Kidney (tissue), 14 donors: ENCODE data around the gene KATNAL1. TPM values are rescaled to one million over a fixed set of nuclear protein-coding genes. Genes with fewer than 3 reads are reported as not detected.

ENCODE experiments used
- DNase-seq, 5 donors: peaks; one replicate each; pipeline ENCODE4 v3.0.0-alpha.2; 2013 to 2020
- FAIRE-seq: peaks from 2 replicates; lab custom pipeline; 2012; peaks lifted over from hg19 to GRCh38; lab: Jason Lieb, UNC
- H3K27ac ChIP-seq, 2 donors: one replicate each; pipeline ENCODE4 v1.7.0; 2013; ENCODE audit warnings: low read depth in 2 of 2, low read length in 2 of 2, inconsistent platforms in 1 of 2
- H3K27me3 ChIP-seq: one replicate; pipeline ENCODE4 v1.7.1; 2013; ENCODE audit warnings: low read length, inconsistent platforms; ENCODE audit not compliant: control insufficient read depth, insufficient read depth
- H3K36me3 ChIP-seq, 3 donors: one replicate each; pipeline versions ENCODE4 v1.7.0 to v1.7.1; 2013; ENCODE audit warnings: low read length in 3 of 3, control low read depth in 1 of 3, inconsistent platforms in 1 of 3; ENCODE audit not compliant: insufficient read depth in 3 of 3, control insufficient read depth in 2 of 3
- H3K4me1 ChIP-seq, 3 donors: one replicate each; pipeline versions ENCODE4 v1.7.0 to v1.7.1; 2013; ENCODE audit warnings: low read length in 3 of 3, inconsistent platforms in 1 of 3, low read depth in 1 of 3; ENCODE audit not compliant: control insufficient read depth in 2 of 3, insufficient read depth in 2 of 3
- H3K4me3 ChIP-seq, 3 donors: one replicate each; pipeline versions ENCODE4 v1.7.0 to v1.8.1; 2013; ENCODE audit warnings: low read length in 3 of 3, control low read depth in 1 of 3, inconsistent platforms in 1 of 3
- H3K9ac ChIP-seq, 3 donors: one replicate each; pipeline versions ENCODE4 v1.7.0 to v1.7.1; 2013; ENCODE audit warnings: low read length in 3 of 3, control low read depth in 1 of 3, inconsistent platforms in 1 of 3
- H3K9me3 ChIP-seq, 3 donors: one replicate each; pipeline versions ENCODE4 v1.7.0 to v1.7.1; 2013; ENCODE audit warnings: low read length in 3 of 3, control low read depth in 1 of 3, inconsistent platforms in 1 of 3; ENCODE audit not compliant: control insufficient read depth in 2 of 3, insufficient read depth in 1 of 3
- intact Hi-C: fragments of 100-400 bp; cut with DNase I; formaldehyde crosslinking; loops from one replicate; pipeline ENCODE4 v1.11.1; 2022
- polyA plus RNA-seq: library from polyadenylated mRNA; stranded (reverse); fragments of 350-450 nt; fragmentation: Illumina TruSeq; extraction: RNeasy Lipid Tissue Mini Kit (QIAGEN cat#74804); gene quantifications from one replicate; pipeline ENCODE4 v1.2.3, GENCODE V29; 2014; ENCODE audit warnings: low read depth, low replicate concordance; ENCODE audit not compliant: insufficient read depth
- total RNA-seq: library from RNA; stranded (reverse); fragmentation: NEBNext Ultra II Directional; extraction: Animal tissue kit (Norgen Biotek cat#: 25700); gene quantifications from one replicate; pipeline ENCODE4 v1.2.1, GENCODE V29; 2021
- TF ChIP-seq, protein P1 (sequence below): IDR thresholded peaks from 3 replicates; pipeline ENCODE4 v1.5.1; 2012; ENCODE audit warnings: mild to moderate bottlenecking, moderate library complexity, borderline replicate concordance; ENCODE audit not compliant: insufficient read depth; ENCODE audit errors: extremely low read depth
- donor health status: control.
- donor health status: control.
- donor health status: control.
- donor health status: control.
- donor health status: control.
- donor health status: DM: yes; HTN: yes; CAD: no.
- donor health status: Normal renal cell carcinoma (clear cell type).

KATNAL1 gene
- total and polyA plus RNA-seq, 2 donors from 2014 or later: 2.5 to 21.8 TPM

DNA sequence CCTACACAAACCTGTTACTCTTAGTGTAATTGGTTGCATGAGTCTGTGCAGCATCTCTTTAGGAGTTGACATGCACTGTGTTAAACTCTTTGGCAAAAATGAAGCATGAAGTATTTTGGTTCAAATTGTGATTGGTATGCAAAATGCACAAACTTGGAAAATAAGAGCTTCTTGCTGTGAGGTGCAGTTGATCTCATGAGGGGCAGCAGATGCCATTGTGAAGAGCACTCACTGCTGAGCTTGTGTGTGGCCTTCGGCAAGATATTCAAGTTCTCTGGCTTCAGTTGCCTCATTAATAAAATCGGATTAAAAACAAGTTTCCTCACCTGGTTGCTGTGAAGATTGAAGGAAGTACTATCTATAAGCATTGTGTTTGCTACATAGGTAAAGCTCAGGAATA is 142.3 kb downstream of the KATNAL1 start:
- Histone ChIP-seq H3K9me3 (no peaks in the 10 kb centered on the region), H3K27ac (no peak overlapping the region), H3K36me3 (no peaks in the 10 kb centered on the region), H3K4me3 (no peak overlapping the region), H3K9ac (no peak overlapping the region), H3K27me3 (no peaks in the 10 kb centered on the region), H3K4me1 (no peaks in the 10 kb centered on the region)
- TF ChIP-seq, protein P1, sequence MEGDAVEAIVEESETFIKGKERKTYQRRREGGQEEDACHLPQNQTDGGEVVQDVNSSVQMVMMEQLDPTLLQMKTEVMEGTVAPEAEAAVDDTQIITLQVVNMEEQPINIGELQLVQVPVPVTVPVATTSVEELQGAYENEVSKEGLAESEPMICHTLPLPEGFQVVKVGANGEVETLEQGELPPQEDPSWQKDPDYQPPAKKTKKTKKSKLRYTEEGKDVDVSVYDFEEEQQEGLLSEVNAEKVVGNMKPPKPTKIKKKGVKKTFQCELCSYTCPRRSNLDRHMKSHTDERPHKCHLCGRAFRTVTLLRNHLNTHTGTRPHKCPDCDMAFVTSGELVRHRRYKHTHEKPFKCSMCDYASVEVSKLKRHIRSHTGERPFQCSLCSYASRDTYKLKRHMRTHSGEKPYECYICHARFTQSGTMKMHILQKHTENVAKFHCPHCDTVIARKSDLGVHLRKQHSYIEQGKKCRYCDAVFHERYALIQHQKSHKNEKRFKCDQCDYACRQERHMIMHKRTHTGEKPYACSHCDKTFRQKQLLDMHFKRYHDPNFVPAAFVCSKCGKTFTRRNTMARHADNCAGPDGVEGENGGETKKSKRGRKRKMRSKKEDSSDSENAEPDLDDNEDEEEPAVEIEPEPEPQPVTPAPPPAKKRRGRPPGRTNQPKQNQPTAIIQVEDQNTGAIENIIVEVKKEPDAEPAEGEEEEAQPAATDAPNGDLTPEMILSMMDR: no peak
- FAIRE-seq (no peak), DNase-seq (no peak)
- intact Hi-C loops: no loop called here

DNA sequence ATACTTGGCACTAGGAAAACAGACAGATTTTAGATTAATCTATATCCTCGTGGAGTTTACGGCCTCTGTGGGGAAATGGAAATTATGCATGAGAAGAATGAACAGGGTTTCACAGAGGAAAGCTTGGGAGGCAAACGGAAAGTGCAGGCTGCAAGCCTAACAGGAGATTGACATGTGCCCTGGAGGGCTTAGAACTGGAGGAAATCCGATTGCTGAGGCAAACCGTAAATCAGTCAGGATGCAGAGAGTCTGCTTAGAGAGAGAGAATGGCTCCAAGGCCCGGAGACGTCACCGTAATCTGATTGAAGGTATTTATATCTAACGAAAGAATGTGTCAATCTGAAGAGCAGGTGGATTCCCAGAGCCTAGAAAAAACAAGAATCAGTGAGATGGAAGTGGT is 143.2 kb downstream of the KATNAL1 start:
- H3K36me3 ChIP-seq: no peaks in the 10 kb centered on the region
- FAIRE-seq (no peak), DNase-seq (no peak)
- no peak overlapping the region for H3K27ac ChIP-seq
- H3K27me3 ChIP-seq: no peaks in the 10 kb centered on the region
- intact Hi-C loops: no loop called here
- TF ChIP-seq, protein P1: no peak
- H3K4me1 ChIP-seq: no peaks in the 10 kb centered on the region
- H3K9me3 ChIP-seq: no peaks in the 10 kb centered on the region
- no peak overlapping the region for H3K4me3 ChIP-seq
- H3K9ac ChIP-seq: no peak overlapping the region

DNA sequence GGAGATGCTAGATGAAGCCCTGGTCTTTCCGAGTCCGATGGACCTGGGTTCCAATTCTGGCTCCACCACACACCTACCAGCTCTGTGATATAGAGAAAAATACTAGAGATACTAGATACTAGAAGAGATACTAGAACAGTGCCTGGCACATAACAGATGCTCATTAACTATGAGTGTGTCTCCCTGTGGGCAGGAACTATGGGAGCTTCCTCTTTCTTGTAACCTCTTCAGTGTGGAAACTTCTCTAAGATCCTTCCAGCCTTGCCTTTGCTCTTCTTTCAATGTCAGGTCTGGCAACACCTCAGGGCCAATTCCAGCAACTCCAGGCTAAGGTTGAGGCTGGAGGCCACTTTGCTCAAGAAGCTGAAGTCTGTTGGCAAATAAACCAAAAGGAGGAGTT is 143.9 kb downstream of the KATNAL1 start:
- H3K9ac ChIP-seq: no peak overlapping the region
- H3K9me3 ChIP-seq: no peaks in the 10 kb centered on the region
- H3K36me3 ChIP-seq: no peaks in the 10 kb centered on the region
- TF ChIP-seq, protein P1: no peak
- H3K27ac ChIP-seq: no peak overlapping the region
- no peak overlapping the region for H3K4me3 ChIP-seq
- no peak for DNase-seq
- FAIRE-seq: no peak
- H3K27me3 ChIP-seq: no peaks in the 10 kb centered on the region
- intact Hi-C loops: no loop called here
- no peaks in the 10 kb centered on the region for H3K4me1 ChIP-seq

DNA sequence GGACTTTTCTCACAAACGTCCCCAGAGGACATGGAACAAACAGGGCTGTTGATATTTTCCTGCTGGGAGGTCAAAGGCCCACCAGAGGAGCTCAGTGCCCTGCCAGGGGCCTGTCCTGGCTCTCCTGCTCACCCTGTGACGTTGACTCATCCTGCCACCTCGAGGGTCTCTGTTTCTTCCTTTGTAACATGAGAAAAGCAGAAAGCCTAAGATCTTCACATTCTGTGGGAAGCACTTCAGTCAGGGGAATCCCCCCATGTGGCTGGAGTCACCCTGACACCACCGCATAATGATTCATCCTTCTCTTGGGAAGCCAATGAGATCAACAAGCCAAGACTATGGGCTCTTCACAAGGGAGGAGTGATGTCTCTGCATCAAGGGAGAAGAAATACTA is 147.9 kb downstream of the KATNAL1 start:
- no peak for FAIRE-seq

More for the DNA sequence above, 147.9 kb downstream of the KATNAL1 start:
- DNase-seq: no peak
- H3K36me3 ChIP-seq: no peaks in the 10 kb centered on the region
- TF ChIP-seq, protein P1: no peak
- H3K4me3 ChIP-seq: no peak overlapping the region
- H3K27me3 ChIP-seq: no peaks in the 10 kb centered on the region
- H3K9ac ChIP-seq: no peak overlapping the region
- intact Hi-C loops: no loop called here
- H3K9me3 ChIP-seq: no peaks in the 10 kb centered on the region
- H3K4me1 ChIP-seq: no peaks in the 10 kb centered on the region
- no peak overlapping the region for H3K27ac ChIP-seq
